HPDE6-E6E7 (cell line): ENCODE data around the gene TANGO2.

ENCODE experiments used
- DNase-seq: peaks from one replicate; pipeline ENCODE4 v3.0.0; 2011; ENCODE audit warnings: missing footprints; ENCODE audit errors: extremely low spot score

Gene TANGO2

DNA sequence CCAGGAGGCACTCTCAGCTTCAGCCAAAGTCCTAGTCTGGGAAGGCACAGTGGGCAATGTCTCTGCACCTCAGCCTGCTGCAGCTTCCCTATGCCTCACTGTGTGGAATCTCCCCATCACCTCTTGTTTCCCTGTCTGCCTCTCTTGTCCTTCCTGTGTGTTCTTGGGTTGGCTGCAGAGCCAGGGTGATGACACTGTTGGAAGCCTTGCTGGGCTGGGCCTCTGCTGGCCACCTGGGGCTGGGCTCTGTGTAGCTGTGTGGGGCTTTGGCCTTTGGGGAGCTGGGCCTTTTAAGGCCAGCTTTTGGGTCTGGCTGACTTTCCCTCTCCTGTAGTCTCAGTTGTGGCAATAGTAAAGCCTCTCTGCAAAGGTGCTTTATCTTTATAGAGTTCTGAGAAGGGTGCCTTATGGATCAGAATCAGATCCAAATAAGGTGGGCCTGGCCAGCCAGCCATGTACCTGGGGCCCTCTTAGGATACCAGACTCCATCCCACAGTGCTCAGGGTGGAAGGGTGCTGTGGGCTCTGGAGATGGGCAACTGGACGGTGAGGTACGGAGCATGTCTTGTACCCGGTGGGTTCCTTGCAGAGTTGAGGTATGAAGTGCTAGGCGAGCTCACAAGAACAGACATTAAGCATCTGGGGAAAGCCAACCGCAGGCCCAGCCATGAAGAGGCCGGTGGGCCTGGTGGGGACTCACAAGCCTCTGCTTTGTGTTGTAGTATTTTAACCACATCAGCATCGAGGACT is 84.7 kb downstream of the TANGO2 start:
- no peak for DNase-seq

DNA sequence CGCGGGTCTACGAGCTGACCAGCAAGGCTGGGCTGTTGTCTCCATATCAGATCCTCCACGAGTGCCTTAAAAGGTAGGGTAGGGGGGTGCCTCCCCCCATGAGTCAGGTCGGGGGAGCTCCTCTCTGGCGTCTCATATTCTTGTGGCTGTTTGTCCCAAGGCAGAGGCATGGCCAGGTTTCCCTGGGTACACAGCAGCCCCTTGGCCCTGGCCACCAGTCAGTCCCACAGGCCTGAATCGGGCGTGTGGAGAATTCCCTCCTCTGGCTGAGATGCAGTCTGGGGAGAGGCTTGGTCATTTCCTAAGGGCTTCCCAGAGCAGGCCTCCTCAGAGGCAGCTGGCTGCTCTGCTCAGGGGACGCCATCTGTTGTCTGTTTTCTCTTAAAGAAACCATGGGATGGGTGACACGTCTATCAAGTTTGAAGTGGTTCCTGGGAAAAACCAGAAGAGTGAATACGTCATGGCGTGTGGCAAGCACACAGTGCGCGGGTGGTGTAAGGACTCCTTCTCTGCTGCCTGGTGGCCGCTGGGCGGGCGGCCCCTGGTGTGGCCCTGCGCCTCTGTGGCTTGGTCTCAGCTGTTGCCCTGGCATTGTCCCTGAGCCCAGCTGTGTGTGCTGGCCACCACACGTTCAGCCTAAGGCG is 85.4 kb downstream of the TANGO2 start:
- no peak for DNase-seq

DNA sequence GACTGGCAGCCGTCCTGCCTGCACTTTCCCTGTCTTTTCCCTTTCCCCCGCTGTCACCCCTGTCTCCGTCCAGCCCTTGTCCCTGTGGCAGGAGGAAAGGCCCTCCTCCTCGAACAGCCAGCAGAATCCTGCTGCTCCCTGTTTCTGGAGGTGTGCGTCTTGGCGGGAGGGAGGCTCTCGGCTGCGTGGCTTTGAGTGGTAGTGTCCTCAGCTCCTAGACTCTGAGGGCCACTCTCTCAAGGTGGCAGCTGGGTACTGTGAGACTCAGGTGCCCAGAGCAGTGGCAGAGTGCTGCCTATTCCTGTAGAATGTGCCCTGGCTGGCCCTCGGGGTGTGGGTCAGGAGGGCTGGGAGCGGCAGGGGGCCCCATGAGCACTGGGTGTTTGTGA is 85.9 kb downstream of the TANGO2 start:
- DNase-seq: no peak

DNA sequence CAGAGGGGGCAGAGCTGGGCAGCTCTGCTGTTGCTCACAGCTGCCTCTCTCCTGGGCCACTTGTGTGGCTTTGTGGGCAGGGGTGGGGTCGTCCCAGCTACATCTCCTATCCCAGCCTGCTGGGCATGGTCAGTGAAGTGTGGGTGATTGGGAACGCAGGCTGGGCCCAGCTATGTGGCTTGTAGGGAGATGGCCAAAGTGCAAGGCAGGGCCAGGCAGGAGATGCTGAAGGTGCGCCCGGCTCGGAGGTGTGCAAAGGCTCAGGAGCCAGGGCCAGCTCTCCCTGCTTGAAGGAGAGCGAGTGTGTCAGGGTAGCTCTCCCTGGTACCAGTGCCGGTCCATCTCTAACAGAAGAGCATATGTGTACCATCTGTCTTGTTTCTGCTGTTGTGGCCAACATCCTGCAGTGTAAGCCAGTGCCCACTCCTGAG is 86.6 kb downstream of the TANGO2 start:
- DNase-seq: no peak

DNA sequence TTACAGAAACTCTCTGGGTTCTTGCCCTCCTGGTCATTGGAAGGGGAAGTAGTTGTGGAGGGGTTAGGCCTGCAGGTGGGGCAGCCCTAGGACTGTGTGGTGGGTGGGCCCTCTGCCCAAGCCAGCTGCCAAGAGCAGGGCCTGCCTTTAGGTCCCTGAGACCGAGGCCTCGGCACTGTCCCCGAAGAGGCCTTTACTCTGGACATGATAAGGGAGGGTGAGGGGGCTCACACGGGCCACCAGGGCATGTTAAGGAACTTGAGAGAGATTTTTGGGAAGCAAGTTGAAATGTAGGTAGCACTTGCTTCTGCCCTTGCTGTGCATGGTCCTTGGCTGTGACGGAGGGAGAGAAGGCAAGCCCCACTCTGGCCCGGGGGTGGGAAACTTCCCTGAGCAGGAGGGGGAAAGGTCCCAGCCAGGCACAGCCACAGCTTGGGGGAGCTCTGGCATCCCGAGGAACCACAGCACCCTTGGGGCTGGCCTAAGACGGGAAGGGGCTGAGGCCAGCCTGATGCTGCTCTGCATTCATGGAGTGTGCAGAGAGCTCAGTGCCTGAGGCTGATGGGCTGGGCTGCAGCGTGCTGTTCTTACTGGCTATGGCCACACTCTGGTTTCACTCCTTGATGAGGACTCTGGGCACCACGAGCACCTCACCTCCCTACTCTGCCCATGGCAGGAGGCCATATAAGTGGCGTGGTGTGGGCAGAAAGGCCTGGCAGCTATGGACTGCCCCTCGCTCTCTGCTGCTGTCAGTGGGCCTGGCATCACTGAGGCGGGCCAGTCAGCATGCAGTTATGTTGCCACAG is 87.2 kb downstream of the TANGO2 start:
- no peak for DNase-seq

DNA sequence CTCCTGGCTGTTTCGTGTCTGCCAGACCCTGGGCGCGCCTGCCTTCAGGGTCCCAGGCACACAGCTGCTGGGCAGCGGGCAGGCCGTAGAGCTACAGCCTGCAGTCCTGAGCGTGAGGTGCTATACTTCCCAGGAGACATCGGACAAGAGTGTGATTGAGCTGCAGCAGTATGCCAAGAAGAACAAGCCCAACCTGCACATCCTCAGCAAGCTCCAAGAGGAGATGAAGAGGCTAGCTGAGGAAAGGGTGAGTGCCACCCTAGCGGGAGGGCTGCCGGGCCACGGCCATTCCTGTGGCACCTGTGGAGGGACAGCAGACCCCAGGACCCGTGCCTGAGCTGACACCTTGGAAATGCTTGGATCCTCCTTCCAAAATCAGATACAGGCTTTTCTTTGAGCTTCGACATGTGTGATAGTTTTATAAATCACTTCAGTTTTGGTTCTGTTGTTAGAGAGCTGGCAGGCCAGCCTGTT is 87.9 kb downstream of the TANGO2 start:
- DNase-seq: no peak

DNA sequence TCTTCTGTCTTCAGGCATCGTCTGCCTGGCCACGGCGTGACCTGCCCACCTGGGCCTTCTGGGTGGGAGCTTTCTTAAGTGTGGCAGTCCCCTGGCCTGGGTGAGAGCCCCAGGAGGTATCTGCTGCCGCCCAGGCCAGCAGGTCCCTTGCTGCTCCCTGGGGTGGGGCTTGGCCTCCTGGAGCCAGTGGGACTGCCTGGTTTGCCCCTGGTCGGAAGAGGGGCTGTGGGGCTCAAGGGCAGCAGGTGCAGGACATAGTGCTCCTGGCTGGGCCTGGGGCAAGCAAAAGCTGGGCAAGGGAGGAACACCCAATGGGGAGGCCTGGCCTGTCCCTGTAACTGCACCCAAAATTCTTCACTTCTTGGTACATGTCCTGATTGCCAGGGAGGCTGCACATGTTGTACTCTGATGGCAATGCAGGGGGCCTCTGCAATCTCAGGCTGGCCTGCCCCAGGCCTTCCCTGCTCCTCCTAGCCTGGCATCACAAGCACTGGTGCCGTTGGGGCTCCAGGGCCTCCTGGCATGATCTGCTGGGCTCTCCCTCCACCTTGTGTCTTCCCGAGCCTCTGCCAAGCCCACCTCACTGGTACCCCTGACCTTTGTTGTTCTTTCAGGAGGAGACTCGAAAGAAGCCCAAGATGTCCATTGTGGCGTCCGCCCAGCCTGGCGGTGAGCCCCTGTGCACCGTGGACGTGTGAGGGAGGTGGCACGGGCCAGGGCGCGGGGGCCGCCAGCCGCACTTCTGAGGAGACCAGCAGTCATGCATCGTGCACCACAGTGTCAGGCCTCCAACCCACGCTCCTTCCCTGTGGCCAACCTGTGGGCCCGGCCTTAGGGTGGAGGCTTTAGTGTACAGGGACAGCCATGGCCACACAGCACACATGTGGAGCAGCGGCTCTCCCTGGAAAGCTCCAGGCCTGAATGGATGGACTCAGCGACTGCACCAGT is 88.8 kb downstream of the TANGO2 start:
- no peak for DNase-seq

DNA sequence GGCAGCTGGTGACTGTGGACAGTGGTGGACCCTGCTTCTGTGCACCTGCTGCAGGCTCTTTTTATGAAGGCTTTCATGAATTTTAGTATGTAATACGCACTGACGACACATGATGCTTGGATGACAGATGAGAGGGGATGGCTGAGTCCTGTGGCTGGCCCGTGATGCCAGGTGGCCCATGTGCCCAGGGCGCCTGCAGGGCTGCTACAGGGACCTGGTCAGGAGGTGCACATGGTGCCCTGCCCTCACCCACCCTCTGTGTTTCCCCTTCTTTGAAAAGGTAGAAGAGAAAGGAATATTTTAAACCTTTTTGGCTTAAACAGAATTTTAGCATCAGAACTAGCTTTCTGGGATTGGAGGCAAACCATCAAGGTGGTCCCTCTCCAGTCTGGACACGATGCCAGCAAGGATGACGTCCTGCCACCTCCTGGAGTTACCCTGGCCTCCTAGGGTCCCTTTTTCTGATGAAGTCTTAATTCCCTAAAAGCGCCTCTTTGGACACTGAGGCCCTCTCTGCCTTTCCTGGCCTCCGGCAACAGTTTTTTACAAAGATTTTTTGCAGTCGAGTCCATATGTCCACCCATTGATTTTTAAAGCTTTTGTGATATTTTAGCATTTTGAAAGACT is 89.6 kb downstream of the TANGO2 start:
- no peak for DNase-seq

DNA sequence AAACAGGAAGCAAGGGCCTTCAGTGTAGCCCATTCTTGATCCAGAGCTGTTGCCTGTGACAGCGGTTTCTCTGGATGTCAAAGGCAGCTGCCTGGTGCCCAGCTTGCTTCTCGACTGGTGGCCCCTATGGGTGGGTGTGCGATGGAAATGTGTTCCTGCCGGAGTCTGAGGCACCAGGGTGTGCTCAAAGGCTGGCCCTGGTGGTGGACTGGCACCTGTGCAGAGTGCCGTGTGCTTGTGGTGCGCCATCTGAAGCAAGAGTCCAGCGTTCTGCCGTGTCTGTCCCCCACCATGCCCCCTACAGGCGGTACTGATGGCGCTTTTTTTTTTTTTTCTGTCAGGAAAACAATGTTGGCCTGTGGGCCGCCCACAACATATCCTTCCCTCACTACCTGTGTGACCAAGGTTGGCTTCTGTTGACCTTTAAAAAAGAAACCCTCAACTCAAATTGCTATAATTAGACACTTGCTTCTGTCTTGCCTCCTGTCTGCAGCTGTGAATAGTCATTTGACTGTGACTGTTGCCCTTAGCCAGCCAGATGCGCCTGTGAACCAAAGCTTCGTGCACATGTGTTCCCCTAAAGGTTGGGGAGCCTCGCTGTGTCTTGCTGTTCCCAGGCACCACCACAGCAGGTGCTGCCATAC is 90.3 kb downstream of the TANGO2 start:
- no peak for DNase-seq

DNA sequence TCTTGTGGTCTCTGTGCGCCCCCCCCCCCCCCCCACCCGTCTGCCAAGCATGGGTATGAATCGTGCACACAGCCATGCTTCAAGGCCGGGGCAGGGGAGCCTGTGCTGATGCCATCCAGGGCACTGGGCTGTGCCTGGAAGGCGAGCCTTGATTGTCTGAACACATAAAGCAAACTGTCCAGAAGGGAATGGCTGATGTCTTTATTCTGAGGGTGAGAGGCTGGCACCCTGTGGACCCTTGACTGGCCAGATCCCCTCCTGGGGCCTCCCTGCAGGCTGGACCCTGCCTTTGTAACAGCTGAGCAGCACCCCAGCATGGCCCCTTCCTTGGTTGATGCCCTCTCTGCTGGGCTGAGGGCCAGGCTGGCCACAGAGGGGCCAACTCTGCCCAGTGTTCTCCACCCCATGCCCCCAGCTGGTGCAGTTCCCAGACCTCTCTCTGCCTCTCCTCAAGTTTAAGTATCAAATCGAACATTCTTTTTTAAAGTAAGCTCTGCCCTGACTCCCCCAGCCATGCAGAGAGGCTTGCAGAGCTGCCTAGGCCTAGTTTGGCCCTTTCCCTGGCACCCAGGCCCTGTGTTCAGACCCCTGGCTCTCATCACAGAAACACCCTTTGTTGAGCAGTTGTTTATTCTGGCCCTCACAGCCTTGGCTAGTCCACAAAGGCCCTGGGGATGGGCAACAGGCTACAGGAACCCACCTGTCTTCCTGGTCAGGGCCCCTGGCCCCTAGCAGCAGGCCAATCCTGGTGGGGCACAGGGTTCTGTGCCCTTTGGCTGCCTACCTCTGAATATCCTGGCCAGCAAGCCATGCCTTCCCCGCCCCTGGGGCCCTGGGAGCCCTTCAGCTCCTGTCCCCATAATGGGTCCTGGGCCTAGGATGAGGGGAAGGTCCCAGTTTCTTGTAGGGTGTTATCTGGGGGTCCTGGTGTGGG is 91.0 kb downstream of the TANGO2 start:
- DNase-seq: no peak

DNA sequence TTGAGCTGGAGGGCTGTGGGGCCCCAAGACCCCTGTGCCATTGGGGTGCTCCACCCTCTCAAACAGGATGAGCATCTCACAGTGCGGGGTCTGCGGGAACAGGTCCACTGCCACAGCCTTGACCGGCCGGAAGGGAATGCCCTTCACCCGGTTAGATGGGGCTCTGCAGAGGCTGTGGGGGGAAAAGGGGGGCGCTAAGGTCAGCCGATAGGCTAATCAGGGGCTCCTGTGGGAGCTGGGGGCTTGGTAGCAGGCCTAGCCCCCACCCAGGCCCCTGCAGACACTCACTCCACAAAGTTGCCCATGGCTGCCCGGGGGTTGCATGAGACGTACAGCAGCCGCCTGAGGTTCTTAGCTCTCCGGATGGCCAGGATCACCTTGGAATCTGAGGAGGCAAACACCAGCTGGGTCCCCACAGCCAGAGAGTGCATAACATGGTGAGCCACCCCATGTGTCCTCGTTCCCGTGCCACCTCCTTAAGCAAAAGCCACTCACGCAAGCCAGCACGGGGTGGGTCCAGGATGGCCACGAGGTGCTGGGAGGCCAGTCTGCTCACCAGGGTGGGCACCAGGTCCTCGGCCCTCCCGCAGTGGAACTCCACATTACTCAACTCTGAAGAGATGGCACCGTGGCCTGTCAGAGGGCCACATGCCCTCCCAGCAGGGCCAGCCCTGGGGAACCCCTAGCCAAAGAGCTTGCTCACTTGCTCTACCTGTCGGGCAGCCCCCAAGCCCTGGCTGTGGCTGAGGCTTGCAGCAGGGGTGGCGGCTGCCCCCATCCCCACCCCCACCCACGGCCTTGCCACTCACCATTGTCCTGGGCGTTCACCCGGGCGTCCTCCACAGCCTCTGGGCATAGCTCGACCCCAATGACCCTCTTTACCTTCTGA is 92.0 kb downstream of the TANGO2 start:
- DNase-seq: no peak

DNA sequence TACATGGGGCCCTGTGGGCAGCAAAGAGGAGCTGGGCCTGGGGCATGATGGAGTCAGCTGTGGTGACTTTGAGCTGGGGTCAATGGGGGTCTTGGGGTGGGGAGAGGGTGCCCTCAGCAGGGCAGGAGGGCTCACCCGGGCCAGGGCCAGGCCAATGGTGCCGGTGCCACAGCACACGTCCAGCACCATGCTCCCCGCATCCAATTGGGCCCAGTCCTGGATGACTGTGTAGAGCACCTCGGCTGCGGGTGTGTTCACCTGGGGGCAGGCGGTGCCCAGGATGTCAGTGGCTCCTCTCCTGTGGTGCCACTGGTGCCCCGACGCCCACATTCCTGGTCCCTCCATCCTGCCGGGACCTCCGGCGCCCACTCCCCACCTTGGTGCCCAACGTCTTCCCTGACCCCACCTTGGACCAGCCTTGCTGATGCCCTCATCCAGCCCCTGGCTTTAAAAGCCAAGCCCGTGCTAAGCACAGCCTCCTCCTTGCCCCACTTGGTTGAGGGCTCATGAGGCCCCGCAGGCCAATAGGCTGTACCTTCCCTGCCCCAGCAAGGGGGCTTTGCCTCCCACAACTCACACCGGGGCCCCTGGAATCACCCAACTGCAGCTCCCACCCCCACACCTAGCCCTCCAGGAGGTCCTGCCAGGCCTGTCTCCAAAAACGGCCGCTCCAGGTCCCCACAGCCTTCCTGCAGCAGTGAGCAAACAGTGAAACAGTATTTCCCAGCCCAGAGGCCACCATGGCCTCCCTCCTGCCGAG is 92.8 kb downstream of the TANGO2 start:
- no peak for DNase-seq

DNA sequence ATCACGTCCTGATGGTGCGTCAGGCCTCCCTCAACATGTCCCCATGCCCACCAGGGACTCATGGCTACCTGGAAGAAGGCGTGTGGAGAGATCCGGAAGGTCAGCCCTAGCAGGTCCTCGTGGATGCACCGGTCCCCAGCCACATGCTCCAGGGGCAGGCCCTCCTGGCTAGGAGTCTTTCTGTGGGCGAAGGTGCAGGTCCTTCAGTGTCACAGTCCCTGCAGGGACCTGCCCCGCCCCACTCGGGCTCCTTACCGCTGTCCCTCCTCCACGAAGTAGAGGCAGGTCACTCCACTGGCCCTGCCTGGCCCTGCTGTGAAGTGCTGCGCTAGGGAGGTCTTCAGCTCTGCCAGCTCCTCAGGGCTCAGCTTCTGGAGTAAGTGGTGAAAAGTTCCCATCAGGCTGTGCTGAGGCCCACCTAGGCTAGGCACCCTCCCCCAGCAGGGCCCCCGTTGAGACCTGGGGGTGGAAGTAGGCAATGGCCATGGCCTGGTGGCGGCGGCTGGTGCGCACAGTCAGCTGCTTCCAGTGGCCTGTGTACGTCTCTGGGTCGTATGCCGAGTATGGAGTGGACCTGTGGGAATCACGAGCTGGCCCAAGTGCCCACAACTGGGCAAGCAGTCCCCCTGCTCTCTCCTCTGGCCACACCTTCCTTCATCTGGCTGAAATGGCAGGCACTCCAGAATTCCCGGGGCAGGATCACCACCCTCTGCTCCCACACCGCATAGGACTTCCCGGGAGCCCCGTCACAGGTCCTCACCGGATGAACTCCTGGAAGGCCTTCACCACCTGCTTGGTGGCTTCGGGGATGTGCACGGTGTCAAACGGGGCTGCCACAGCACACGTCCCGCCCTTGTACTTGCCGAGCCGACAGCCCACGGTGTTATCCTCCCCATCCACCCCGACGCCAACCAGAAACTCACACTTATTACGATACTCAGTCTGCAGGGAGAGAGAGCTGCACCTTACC is 93.9 kb downstream of the TANGO2 start:
- DNase-seq: no peak

DNA sequence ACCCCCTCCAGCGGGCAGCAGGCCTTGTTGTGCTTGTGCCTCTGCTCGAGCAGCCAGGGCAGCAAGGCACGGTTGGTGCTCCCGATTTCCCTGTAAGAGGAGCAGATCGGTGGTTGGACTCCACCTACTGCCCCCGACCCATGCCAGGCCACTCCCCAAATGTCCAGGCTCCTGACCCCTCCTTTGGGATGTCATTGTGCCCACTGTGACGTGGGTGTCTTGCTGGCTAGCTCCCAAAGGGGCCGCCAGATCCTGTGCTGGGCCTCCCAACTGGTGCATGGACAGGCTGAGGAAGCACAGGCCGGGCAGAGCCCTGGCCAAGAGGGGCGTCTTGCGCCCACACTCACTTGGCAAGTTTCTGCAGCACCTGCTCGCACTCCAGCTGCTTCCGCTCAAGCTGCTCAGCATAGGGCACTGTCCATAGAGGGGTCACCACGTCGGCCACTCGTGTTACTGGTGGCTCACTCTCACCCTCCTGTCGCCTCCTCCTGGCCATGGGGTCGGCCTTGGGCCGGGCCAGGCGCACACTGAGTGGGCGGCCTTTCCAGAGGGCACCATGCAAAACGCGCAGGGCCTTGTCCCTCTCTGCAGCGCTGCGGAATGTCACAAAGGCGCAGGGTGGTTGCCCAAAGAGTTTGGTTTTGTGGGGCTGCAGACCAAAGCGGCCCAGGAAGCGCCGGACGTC is 94.9 kb downstream of the TANGO2 start, which contains the start of gene RANBP1:
Gene RANBP1, plus strand, starts transcription at position 414 of the 685 bp plus-strand sequence. Its CDS starts 81 bp downstream, at position 495.
- no peak for DNase-seq

DNA sequence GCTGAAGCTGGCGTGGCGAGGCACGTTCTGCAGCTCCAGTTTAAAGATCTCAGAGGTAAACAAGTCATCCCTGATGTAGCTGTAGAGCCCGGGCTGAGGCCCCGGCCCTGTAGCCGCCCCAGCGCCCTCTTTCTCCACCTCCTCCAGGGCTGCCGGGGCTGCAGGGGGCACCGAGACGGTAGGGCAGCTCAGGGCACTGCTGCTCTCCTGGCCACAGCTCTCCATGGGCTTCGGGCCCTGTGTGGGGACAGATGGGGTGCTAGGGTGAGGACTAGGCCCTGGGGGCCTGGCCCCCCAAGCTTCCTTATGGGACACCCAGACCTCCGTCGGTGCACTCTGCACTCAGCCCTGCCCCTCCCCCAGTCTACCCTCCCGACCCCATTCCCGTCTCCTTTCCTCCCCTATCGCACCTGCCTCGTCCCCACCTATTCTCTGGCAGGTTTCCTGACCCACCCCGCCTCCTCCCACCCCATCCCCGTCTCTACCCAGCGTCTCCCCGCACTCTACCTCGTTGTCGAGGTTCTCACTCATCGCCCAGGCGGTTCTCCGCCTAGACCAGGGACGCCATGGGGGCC is 95.6 kb downstream of the TANGO2 start:
- no peak for DNase-seq
